ENCODE data around the gene RWDD3.

DNA sequence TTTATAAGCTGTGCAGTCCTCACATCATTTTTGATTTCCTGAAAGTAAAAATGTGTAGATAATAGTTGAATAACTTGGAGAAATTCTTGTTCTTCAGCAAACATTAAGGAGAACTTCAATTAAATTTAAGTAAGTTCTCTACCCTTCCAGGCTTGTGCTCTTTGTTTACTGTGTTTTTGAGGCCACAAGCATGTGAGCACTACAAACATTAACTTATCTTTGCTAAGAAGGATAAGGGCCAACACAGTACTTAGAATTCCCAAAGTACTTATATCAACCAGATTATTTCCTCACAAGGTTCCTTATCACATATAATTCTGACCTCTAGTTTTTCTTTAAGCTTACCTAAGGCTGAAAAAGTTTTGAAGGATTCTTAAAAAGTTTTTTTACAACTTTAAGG lies 24.7 kb upstream of the RWDD3 start:
- TF ChIP-seq, protein P1, sequence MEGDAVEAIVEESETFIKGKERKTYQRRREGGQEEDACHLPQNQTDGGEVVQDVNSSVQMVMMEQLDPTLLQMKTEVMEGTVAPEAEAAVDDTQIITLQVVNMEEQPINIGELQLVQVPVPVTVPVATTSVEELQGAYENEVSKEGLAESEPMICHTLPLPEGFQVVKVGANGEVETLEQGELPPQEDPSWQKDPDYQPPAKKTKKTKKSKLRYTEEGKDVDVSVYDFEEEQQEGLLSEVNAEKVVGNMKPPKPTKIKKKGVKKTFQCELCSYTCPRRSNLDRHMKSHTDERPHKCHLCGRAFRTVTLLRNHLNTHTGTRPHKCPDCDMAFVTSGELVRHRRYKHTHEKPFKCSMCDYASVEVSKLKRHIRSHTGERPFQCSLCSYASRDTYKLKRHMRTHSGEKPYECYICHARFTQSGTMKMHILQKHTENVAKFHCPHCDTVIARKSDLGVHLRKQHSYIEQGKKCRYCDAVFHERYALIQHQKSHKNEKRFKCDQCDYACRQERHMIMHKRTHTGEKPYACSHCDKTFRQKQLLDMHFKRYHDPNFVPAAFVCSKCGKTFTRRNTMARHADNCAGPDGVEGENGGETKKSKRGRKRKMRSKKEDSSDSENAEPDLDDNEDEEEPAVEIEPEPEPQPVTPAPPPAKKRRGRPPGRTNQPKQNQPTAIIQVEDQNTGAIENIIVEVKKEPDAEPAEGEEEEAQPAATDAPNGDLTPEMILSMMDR (IDR thresholded peaks at IDR 0.05): no peak
- no peak for TF ChIP-seq POLR2AphosphoS5 (IDR thresholded peaks at IDR 0.05; ENCODE audit: low read depth, low read length)
- TF ChIP-seq, protein P2, sequence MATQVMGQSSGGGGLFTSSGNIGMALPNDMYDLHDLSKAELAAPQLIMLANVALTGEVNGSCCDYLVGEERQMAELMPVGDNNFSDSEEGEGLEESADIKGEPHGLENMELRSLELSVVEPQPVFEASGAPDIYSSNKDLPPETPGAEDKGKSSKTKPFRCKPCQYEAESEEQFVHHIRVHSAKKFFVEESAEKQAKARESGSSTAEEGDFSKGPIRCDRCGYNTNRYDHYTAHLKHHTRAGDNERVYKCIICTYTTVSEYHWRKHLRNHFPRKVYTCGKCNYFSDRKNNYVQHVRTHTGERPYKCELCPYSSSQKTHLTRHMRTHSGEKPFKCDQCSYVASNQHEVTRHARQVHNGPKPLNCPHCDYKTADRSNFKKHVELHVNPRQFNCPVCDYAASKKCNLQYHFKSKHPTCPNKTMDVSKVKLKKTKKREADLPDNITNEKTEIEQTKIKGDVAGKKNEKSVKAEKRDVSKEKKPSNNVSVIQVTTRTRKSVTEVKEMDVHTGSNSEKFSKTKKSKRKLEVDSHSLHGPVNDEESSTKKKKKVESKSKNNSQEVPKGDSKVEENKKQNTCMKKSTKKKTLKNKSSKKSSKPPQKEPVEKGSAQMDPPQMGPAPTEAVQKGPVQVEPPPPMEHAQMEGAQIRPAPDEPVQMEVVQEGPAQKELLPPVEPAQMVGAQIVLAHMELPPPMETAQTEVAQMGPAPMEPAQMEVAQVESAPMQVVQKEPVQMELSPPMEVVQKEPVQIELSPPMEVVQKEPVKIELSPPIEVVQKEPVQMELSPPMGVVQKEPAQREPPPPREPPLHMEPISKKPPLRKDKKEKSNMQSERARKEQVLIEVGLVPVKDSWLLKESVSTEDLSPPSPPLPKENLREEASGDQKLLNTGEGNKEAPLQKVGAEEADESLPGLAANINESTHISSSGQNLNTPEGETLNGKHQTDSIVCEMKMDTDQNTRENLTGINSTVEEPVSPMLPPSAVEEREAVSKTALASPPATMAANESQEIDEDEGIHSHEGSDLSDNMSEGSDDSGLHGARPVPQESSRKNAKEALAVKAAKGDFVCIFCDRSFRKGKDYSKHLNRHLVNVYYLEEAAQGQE (IDR thresholded peaks at IDR 0.05; ENCODE audit: insufficient read depth in 1 of 2, low read depth in 2 of 2, low read length in 1 of 2): no peak
- TF ChIP-seq TCF7L2 (IDR thresholded peaks at IDR 0.05; ENCODE audit: low read depth, low read length): no peak
- no peak for TF ChIP-seq SIN3A (IDR thresholded peaks at IDR 0.05; ENCODE audit: borderline replicate concordance, insufficient read depth, low read depth, low read length)
